CD1c-positive myeloid dendritic cell (primary cell): ENCODE measurements around the gene MYL3.
"Not testable (repeated sequence)": the region's sequence is repeated elsewhere in the genome, so short reads cannot be mapped to it uniquely, and the experiment has no call there.

Experiments
- DNase-seq: peaks from one replicate; pipeline ENCODE4 v3.0.0-alpha.2; 2016; ENCODE audit errors: extremely low spot score

MYL3 gene

DNA sequence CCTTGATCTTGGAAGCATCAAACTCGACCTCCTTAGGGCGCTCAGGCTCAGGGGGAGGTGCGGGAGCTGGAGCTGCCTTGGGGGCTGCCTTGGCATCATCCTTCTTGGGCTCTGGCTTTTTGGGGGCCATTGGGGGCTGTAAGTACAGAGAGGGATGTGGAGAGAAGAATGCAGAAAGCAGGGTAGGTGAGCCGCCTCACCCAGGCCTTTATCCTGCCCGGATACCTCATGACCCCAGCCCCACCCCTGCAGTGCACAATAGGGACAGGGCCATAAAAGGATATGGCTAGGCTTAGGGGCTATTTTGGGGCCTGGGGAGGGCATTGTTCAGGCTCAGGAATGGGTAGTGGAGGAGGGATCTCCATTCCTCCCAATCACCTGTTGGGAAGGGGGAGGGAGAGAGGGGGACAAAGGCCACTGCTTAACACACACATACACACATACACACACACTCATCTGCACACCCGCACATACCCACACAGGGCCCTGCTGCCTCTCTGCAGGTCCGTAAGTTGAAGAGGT, at the start of gene MYL3:
MYL3 (minus strand) TSS at position 184 of the 522 bp plus-strand sequence; CDS start at position 130, 54 bp downstream.
- DNase-seq: no peak

GRCh38 chr3:46912986-46913385, 49.7 kb upstream of the MYL3 start:
- DNase-seq: no peak

DNA sequence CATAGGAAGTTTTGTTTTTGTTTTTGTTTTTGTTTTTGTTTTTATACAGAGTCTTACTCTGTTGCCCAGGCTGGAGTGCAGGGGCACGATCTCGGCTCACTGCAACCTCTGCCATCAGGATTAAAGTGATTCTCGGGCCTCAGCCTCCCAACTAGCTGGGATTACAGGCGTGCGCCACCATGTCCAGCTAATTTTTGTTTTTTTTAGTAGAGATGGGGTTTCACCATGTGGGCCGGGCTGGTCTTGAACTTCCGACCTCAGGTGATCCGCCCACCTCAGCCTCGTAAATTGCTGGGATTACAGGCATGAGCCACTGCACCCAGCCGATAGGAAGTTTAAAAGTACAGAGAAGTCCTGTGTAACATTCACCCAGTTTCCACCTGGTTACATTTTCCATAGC, 47.7 kb upstream of the MYL3 start:
- DNase-seq: not testable (repeated sequence)

GRCh38 chr3:46910166-46910760, 47.0 kb upstream of the MYL3 start:
- no peak for DNase-seq

DNA sequence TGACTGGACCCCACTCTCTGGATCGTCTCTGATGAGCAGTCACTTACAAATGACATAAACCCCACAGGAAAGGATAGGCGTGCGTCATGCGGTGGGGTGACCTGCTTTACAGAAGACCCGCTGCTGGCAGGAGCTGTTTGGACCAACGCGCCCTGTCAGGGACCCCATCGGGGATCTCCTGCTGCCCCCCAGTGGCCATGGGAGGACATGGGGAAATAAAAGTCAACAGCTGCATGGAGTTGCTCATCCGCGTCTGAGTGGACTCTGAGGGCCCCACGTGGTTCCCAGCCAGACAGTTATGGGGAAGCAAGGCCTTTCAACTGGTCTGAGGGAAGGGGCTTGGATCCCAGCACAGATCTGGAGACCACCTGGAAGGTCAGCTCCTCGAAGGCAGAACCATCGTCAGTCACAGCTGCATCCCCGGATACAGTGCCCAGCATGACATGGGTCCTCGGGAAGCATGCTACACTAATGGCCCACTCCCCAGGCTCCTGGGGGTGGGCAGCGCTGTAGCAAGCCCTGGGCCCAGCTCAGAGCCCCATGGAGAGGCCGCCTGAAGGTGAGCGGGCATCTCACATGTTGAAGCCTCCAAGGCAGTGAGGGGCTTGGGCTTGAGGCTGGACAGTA, 46.4 kb upstream of the MYL3 start:
- DNase-seq: peak; percentile 83

- DNase-seq: no peak
Measured at GRCh38 chr3:46908986-46909534, 45.8 kb upstream of the MYL3 start.

DNA sequence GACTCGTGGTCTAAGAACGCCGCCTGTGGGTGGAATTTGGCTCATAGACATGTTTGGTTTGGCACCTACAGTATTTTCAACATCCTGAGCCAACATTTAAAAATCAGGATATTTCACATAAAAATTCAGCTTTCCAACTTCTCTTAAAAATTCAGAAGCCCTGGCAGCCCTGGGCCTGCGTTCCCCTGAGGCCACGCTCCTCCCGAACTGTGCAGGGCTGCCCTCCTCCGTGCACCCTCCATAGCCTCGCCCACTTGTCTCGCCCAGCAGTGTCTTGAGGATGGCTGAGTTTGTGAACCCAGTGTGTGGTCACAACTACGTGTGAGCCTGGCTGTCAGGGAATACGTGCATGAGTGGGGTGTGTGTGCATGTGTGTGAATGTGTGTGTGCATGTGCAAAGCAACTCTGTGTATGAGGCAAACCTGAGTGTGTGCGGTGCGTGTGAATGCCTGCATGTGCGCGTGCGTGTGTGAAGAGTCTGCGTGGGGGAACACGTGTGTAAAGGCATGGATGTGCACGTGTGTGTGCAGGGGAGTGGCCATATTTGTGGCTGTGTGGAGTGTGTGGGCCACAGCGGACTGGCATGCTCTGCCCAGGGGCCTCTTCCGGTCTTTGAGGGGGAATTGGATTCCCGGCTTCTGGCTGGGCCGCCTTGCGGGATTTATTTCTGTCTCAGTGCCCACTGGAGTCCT, 45.2 kb upstream of the MYL3 start:
- no peak for DNase-seq

DNA sequence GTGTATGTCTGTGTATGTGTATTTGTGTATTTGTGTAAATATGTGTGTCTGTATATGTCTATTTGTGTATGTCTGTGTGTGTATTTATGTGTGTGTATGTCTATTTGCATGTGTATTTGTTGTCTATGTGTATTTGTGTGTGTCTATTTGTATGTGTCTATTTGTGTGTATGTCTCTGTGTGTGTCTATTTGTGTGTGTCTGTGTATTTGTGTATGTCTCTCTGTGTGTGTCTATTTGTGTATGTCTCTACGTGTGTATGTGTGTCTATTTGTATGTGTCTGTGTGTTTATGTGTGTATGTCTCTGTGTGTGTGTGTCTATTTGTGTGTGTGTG, 44.7 kb upstream of the MYL3 start:
- DNase-seq: no peak

DNA sequence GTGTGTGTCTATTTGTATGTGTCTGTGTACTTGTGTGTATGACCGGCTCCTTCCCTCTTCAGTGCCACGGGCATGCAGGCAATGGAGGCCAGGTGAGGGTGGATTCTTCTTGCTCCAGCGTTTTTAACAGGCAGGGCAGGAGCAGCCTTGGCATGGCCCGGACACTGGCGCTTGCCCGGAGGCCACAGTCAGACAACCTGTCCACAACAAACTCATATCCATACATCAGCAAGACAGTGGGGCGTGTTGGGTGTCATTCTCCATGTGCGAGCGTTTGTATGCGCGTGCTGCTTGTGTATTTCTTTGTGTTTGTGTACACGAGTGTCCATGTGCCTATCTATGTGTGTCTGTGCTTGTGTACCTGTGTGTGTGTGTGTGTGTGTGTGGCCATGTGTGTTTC, 44.0 kb upstream of the MYL3 start:
- DNase-seq: no peak

GRCh38 chr3:46906471-46907058, 43.3 kb upstream of the MYL3 start:
- no peak for DNase-seq

DNA sequence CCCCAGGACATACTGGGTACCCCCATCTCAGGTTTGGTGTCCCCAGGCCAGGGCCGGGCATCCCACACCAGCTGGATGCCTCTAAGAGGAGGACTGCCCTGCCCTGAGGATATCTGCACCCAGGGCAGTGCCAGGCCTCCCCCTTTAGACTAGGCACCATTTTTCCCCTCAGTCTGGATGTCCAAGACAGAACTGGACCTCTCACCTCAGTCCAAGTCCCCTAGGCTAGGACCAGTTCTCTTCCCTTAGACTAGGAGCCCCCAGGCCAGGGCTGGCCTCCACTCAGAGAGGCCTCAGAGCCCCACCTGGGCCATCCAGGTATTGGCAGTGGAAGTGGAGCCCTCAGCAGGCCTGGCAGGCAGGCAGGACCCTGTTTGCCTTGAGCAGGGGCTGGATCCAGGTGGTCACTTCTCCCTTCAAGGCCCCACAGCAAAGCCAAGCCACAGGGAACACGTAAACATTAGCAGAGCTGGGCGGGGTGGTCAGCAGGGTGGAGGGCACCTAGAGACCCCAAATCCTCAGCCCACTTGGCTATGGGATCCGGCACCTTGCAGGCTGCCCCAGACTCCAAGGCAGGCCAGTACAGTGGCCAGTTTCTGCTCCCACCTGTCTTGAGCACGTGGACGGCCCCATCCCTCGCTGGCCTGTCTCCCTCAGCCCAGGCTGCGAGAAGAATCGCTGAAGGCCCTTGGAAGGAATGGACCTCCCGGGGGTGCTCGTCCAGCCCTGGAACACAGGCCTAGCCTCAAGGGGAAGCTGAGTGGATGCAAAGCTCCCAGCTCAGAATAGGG, 42.6 kb upstream of the MYL3 start:
- no peak for DNase-seq

- no peak for DNase-seq
Measured at GRCh38 chr3:46905213-46905560, 41.9 kb upstream of the MYL3 start.

GRCh38 chr3:46904303-46905212, 41.3 kb upstream of the MYL3 start:
- no peak for DNase-seq

GRCh38 chr3:46903341-46904302, 40.4 kb upstream of the MYL3 start:
- DNase-seq: no peak

- no peak for DNase-seq
Measured at GRCh38 chr3:46902188-46902631, 39.0 kb upstream of the MYL3 start.

- no peak for DNase-seq
Measured at GRCh38 chr3:46901591-46902187, 38.4 kb upstream of the MYL3 start.

- no peak for DNase-seq
Measured at GRCh38 chr3:46901061-46901460, 37.8 kb upstream of the MYL3 start.

- DNase-seq: no peak
Measured at GRCh38 chr3:46900356-46900755, 37.1 kb upstream of the MYL3 start.

DNA sequence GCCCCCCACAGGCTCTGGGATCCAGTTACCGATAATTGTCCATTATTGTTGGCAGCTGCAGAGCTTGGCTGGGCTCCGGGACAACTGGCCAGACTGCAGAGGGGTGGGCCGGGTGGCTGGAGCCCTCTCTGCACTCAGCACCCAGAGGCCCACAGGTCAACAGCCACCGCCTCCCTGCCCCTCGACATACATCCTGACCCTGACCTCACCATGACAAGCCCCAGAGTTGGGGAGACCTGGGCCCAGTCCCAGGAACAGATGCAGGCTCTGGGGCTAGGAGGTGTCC, 36.7 kb upstream of the MYL3 start:
- DNase-seq: no peak
